ENCODE measurements around the gene ERF. TPM values are rescaled to one million over a fixed set of nuclear protein-coding genes. Genes with fewer than 3 reads are reported as not detected.

The ERF gene
- total RNA-seq, 1 experiment from 2014 or later = 100 TPM

- peaks cover 6% of the 10 kb centered on the region for H3K4me1 Mint-ChIP-seq (ENCODE audit: low read depth, unreplicated experiment)
- BruUV-seq (replicated peaks) = no TSS peak
- TF ChIP-seq CTCF (IDR thresholded peaks at IDR 0.05; ENCODE audit: unreplicated experiment) = no peak
- no peak overlapping the region for H3K4me3 Mint-ChIP-seq (ENCODE audit: low read depth, unreplicated experiment)
- H3K36me3 Mint-ChIP-seq (ENCODE audit: insufficient read depth, unreplicated experiment) = peaks cover 83% of the 10 kb centered on the region
- no peaks in the 10 kb centered on the region for H3K27me3 Mint-ChIP-seq (ENCODE audit: unreplicated experiment)
- DNase-seq = no peak
- no peak overlapping the region for H3K27ac Mint-ChIP-seq (ENCODE audit: unreplicated experiment)
- no peaks in the 10 kb centered on the region for H3K9me3 Mint-ChIP-seq (ENCODE audit: low read depth, unreplicated experiment)
- intact Hi-C loops (cut with micrococcal nuclease; ENCODE audit: unreplicated experiment) = no loop called here
- CTCF ChIA-PET = interaction anchor here (0.7 to 1.2 kb wide), 2 partner anchors 22 to 298 kb away, joined by 3 read pairs; no protein-coding TSS in a partner anchor
Measured at GRCh38 chr19:42228641-42229040, 26.3 kb downstream of the ERF start.

- no peak for TF ChIP-seq CTCF (IDR thresholded peaks at IDR 0.05; ENCODE audit: unreplicated experiment)
- BruUV-seq (replicated peaks) = TSS peak; percentile 1
- peaks cover 14% of the 10 kb centered on the region for H3K4me1 Mint-ChIP-seq (ENCODE audit: low read depth, unreplicated experiment)
- DNase-seq = no peak
- H3K27ac Mint-ChIP-seq (ENCODE audit: unreplicated experiment) = no peak overlapping the region
- CTCF ChIA-PET = no interaction called here
- no peaks in the 10 kb centered on the region for H3K27me3 Mint-ChIP-seq (ENCODE audit: unreplicated experiment)
- peaks cover 78% of the 10 kb centered on the region for H3K36me3 Mint-ChIP-seq (ENCODE audit: insufficient read depth, unreplicated experiment)
- intact Hi-C loops (cut with micrococcal nuclease; ENCODE audit: unreplicated experiment) = no loop called here
- H3K4me3 Mint-ChIP-seq (ENCODE audit: low read depth, unreplicated experiment) = no peak overlapping the region
- H3K9me3 Mint-ChIP-seq (ENCODE audit: low read depth, unreplicated experiment) = no peaks in the 10 kb centered on the region
Measured at GRCh38 chr19:42226886-42227285, 28.0 kb downstream of the ERF start.

DNA sequence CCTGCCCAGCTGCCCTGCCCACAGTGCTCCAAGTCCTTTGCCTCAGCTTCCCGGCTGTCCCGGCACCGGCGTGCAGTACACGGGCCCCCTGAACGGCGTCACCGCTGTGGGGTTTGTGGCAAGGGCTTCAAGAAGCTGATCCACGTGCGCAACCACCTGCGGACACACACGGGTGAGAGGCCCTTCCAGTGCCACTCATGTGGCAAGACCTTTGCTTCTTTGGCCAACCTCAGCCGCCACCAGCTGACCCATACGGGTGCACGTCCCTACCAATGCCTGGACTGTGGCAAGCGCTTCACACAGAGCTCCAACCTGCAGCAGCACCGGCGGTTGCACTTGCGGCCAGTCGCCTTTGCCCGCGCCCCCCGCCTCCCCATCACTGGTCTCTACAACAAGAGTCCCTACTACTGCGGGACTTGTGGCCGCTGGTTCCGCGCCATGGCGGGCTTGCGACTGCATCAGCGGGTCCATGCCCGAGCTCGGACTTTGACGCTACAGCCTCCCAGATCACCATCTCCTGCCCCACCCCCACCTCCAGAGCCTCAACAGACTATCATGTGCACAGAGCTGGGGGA lies 29.1 kb downstream of the ERF start:
- no peak overlapping the region for H3K4me3 Mint-ChIP-seq (ENCODE audit: low read depth, unreplicated experiment)
- no TSS peak for BruUV-seq (replicated peaks)
- H3K36me3 Mint-ChIP-seq (ENCODE audit: insufficient read depth, unreplicated experiment) = peaks cover 70% of the 10 kb centered on the region
- CTCF ChIA-PET = no interaction called here
- no peak overlapping the region for H3K27ac Mint-ChIP-seq (ENCODE audit: unreplicated experiment)
- intact Hi-C loops (cut with micrococcal nuclease; ENCODE audit: unreplicated experiment) = no loop called here
- H3K4me1 Mint-ChIP-seq (ENCODE audit: low read depth, unreplicated experiment) = peaks cover 14% of the 10 kb centered on the region
- no peak for DNase-seq
- no peaks in the 10 kb centered on the region for H3K27me3 Mint-ChIP-seq (ENCODE audit: unreplicated experiment)
- TF ChIP-seq CTCF (IDR thresholded peaks at IDR 0.05; ENCODE audit: unreplicated experiment) = no peak
- H3K9me3 Mint-ChIP-seq (ENCODE audit: low read depth, unreplicated experiment) = no peaks in the 10 kb centered on the region

DNA sequence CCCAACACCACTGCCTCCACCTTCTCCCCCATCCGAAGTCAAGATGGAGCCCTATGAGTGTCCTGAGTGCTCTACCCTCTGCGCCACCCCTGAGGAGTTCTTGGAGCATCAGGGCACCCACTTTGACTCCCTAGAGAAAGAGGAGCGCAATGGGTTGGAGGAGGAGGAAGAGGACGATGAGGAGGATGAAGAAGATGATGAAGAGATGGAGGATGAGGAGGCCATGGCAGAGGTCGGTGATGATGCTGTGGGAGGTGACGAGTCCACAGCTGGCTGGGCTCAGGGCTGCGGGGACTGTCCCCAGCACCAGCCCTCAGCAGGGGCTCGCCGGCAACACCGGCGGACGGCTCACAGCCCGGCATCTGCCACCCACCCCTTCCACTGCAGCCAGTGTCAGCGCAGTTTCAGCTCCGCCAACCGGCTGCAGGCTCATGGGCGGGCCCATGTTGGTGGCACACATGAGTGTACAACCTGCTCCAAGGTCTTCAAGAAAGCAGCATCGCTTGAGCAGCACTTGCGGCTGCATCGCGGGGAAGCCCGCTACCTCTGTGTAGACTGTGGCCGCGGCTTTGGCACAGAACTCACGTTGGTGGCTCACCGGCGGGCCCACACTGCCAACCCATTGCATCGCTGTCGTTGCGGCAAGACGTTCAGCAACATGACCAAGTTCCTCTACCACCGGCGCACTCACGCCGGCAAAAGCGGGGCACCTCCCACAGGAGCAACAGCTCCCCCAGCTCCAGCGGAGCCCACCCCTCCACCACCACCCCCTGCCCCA lies 29.8 kb downstream of the ERF start:
- Mint-ChIP-seq H3K4me3 (ENCODE audit: low read depth, unreplicated experiment) (no peak overlapping the region), H3K4me1 (ENCODE audit: low read depth, unreplicated experiment) (peaks cover 14% of the 10 kb centered on the region), H3K36me3 (ENCODE audit: insufficient read depth, unreplicated experiment) (peaks cover 70% of the 10 kb centered on the region), H3K9me3 (ENCODE audit: low read depth, unreplicated experiment) (no peaks in the 10 kb centered on the region), H3K27ac (ENCODE audit: unreplicated experiment) (no peak overlapping the region), H3K27me3 (ENCODE audit: unreplicated experiment) (no peaks in the 10 kb centered on the region)
- no TSS peak for BruUV-seq (replicated peaks)
- CTCF ChIA-PET = no interaction called here
- TF ChIP-seq CTCF (IDR thresholded peaks at IDR 0.05; ENCODE audit: unreplicated experiment) = no peak
- DNase-seq = no peak
- intact Hi-C loops (cut with micrococcal nuclease; ENCODE audit: unreplicated experiment) = no loop called here
